ENCODE results near the gene MRPL11.
A peak's percentile ranks its signal among the peaks of the same experiment; 100 is the strongest.
"Not testable (repeated sequence)": the region's sequence is repeated elsewhere in the genome, so short reads cannot be mapped to it uniquely, and the experiment has no call there.

MRPL11 gene

DNA sequence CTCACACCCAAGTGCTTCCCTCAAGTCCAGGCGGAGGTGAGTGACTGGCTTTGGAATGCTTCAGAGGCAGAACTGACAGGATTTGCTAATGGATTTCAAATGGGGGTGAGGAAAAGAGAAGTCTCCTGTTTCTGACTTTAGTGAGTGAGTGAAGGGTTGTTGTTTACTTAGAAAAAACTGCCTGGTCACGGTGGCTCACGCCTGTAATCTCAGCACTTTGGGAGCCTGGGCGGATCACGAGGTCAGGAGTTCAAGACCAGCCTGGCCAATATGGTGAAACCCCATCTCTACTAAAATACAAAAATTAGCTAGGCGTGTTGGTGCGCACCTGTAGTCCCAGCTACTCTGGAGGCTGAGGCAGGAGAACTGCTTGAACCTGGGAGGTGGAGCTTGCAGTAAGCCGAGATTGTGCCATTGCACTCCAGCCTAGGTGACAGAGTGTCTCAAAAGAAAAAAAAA, 6.7 kb downstream of the MRPL11 start:
- not testable (repeated sequence) for DNase-seq

DNA sequence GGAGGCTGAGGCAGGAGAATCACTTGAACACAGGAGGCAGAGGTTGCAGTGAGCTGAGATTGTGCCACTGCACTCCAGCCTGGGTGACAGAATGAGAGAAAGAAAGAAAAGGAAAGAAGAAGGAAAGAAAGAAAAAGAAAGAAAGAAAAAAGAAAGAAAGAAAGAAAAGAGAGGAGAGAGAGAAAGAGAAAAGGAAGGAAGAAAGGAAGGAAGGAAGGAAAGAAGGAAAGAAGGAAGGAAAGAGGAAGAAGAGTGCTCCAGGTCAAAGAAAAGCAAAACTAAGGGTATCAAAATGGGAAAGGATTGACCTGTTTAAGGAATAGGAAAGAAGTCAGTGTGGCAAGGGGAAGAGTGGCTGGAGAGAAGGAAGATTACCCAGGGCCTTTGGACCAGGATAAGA, 7.4 kb downstream of the MRPL11 start:
- not testable (repeated sequence) for DNase-seq

DNA sequence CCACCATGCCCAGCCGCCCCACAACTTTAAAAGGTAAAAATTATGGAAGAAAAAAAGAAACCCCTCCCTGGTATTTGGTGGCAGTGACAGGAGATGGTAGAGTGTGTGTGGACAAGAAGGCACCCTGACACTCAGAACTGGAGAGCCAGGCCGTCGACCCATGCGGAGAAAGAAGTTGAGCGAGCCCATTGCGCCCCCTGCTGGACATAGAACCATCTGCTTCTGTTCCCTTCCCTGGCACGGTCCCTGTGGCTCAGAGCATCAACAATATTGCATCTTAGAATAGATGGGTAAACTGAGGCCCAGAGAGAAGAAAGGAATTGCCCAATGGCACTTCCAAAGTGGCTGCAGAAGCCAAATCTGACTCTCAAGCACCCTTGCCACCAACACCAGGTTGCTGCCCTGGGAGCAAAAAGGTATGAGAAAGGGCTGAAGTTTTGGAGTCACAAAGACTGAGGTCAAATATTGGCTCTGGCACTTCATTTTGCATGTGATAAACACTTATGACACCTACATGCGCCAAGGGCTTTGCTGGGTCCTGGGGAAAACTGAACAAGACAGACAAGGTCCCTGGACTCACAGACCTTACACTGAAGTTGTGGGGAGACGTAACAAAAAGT, 8.6 kb downstream of the MRPL11 start:
- peak in 45 of 56 donors; percentile 6 to 90 (median 45) for DNase-seq

DNA sequence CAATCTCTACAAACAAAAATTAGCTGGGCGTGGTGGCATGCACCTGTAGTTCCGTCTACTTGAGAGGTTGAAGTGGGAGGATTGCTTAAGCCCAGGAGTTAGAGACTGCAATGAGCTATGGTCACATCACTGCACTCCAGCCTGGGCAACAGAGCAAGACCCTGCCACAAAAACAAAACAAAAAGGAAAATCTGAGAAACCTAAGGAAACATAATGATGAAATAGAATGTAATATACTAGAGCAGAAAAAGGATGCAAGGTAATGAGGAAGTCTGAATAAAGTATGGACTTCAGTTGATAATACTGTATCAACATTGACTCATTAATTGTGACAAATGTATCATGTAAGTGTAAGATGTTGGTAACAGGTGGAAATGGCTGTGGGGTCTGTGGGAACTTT, 9.7 kb downstream of the MRPL11 start:
- DNase-seq, result no peak

DNA sequence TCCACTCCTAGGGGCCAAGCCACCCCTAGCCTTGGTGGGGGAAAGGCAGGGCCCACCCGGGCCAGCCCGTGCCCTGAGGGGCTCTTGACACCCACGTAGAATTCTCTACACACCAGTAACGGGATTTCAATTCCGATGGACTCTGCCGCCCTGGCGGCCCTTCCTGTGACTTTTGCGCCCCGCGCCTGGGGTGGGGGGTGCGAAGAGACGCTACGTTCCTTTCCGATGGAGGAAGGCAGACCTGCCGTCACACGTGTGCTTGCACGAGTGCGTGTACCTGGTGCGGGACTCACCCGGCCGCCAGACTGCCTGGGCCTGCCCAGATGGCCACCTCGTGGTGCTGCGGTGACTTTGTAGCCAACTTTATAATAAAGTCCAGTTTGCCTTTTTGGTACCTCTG, 12.3 kb downstream of the MRPL11 start:
- DNase-seq, result no peak

DNA sequence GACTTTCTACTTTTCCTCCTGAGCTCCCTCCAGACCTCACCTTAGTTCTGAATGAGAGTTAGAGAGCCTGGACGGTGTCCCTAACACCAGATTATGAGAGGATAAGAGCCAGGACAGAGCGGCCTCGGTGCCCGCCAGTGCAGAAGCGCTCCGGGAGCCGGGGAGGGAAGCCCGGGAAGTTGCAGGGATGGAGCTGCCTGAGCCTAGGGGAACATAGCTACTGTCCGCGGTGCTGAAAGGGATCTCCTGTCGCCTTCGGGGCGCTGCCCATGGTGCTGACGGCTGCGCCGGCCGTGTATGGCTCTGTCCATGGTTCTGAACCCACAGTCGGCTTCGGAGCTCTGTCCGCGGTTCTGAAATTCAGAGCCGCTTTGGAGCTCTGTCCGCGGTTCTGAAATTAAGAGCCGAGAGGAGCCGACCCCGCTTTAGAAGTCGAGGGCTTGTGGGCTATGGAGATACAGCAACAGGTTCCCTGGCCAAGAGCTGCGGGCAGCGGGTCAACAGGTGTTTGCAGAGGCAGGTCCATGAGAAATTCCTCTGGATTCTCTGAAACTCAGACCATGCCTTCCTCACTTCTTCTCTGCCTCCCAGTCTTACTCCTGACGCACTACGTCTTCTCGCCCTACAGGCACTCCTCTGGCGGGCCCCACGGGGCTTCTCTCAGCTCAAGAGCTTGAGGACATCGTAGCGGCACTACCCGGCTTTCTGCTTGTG, 17.0 kb downstream of the MRPL11 start:
- peak in 55 of 56 donors; percentile 24 to 93 (median 73) for DNase-seq

DNA sequence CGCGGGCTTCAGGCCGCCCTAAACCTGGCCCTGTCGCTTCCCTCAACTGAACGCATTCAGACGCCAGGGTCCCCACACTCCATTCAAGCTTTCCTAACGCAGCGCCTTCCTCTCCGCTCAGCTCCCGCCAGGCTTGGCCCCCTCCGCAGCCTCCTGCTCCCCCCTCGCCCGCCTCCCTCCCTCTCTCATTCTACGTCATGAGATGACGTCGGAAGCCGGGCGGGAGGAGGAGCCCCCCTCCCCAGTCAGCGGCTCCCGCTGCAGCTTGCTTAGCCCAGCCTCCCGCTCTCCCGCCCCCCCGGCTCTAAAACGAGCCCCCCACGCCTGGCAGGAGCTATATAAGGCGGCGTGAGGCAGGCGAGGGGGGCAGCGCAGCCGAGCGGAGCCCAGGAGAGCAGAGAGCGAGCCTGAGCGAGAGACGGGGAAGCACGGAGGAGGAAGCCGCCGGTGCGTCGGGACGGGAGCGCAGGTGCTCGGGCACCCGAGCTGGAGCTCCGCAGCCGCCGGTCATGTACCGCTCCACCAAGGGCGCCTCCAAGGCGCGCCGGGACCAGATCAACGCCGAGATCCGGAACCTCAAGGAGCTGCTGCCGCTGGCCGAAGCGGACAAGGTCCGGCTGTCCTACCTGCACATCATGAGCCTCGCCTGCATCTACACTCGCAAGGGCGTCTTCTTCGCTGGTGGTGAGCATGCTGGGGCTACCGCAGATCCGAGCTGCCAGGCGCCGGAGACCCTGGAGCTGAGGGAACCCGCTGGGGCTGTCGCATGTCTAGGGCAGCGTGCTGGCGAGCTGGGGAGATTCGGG, 17.8 kb downstream of the MRPL11 start, which contains the start of gene NPAS4:
TSS of gene NPAS4 (plus strand) at position 365 of the 806 bp plus-strand sequence. CDS start at position 510, 145 bp downstream.
- peak in 40 of 56 donors; percentile 13 to 85 (median 54) for DNase-seq

DNA sequence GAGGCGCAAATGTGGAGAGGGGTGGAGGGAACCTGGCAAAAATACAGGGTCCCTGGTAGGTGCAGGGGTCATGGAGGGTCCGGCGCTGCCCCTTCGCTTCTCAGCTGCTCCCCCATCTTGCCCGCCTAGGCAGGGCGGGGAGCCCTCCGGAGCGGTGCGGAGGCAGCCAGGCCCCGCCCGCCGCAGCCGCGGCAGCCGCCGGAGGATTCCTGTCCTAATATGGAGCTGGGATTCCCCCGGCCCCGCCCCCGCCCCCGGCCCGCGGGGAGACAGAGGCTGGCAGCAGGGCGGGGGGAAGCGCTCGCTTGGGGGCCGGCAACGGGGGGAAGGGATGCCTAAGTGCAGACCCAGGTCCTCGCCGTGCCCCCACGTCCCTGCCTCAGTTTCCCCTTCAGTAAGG, 18.8 kb downstream of the MRPL11 start:
- DNase-seq, result peak in 29 of 56 donors; percentile 5 to 72 (median 36)

DNA sequence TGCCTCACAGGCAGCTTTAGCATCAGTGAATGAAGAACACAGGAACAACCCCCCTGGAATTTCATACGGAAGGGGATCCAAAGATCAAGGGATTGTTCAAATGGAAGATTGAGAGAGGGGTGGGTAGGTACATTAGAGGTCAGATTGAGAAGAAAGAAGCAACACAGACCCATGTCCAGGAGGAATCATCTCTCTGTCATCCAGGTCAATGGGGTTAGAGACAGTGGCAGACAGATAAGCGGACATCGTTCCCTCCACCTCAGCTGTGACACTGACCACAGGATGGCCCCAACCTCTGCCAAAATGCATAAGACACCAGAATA, 19.7 kb downstream of the MRPL11 start:
- no peak for DNase-seq

DNA sequence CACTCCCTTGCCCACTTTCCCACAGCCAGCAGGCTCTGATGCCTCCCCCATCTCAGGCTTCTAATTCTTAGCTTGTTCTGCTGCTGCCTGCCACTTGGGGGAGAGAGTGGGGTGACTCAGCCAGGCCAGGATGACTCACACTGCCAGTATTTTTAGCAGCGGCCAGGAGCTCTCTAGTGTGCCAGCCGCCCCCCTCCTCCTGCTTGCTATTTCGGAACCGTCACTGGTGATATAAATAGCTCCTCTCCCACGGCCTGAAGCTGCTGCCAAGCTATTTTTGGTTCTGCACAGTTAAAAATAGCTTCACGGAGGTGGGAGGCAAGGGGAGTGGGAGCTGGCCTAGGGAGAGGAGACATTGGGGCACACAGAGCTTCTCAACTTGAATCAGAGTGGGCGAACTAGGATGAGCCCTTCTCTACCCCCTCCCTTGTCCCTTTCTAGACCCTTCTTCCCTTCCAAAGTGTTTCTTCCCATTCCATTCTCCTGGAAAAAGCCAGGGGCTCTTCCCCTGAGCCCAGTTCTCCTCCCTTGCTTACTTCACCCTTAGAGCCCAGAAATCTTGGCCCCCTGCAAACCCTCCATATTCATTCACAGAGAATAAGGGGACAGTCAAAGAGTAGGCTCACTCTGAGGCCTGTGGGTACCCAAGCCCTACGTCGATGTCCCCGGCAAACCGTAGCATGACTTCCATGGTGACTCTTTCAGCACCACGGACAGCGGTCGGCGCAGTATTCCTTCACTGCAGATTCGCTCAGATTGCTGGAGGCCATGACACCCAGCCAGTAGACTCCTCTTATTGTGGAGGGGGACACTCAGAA, 20.3 kb downstream of the MRPL11 start:
- peak in 50 of 56 donors; percentile 5 to 89 (median 54) for DNase-seq

DNA sequence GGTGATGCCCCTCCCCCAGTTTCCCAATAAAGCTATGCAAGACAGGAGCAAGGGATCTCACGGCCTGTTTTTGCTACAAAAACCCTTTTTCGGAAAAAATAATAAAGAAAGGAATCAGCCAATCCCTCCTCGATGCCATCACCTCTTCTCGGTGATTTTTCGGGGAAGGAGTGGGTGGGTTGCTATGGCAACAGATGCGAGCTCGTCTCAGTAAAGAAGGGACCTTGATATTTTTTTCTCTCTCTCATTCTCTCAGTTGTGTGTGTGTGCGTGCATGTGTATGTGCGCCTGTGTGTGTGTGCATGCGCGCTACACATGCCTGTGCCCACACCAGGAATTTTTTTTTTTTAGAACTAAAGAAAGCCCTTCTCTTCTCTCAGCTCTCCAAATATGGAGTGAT, 21.6 kb downstream of the MRPL11 start:
- peak in 38 of 56 donors; percentile 8 to 86 (median 58) for DNase-seq

DNA sequence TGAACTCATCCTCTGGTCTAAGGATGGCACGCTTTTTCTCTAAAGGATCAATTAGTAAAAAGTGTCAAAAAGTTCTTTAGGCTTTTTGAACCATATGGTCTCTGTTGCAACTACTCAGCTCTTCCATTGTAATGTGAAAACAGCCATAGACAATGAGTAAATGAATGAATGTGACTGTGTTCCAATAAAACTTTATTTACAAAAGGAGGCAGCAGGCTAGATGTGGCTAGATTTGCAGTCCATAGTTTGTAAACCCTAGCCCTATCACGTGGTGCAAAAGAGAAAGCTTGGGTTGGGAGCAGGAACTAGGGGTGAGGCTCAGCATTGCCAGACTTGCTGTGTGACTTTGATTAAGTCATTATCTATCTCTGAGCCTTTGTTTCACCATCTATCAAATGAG, 23.2 kb downstream of the MRPL11 start:
- no peak for DNase-seq

DNA sequence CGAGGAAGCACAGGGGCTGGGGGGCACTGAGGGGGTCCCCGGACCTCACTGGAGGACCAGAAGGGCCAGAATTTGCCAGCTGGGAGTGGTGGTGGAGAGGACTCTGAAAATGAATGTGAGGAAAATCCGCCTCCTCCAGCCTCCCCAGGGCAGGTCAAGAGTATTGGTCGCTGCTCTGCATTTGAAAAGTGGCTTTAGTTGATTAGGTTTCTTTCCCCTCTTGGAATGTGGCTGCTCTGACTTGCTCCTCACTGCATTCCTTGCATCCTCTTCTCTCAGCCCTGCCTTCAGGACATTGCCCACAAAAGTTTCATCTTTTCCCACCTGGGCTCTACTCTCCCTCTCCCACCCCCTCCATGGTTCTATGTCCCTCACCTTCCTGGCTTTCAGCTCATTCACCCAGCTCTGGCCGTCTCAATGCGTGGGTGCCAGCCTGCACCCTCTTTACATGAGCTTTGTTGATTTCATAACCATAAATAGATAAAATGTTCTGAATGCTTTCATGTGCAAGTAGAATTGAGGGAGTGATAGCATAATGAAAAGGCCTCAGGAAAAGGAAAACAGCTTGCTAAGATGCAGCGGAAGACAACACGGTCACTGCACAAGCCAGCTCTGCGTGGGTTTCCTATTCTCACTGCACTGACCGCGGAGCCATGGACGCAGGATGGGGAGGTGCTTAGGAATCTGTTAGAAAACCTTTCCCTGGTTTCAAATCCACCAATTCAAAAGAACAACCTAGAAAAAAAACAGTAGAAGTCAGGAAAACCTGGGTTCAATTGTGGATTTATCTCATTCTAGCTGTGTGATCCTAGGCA, 24.3 kb downstream of the MRPL11 start:
- DNase-seq, result no peak

DNA sequence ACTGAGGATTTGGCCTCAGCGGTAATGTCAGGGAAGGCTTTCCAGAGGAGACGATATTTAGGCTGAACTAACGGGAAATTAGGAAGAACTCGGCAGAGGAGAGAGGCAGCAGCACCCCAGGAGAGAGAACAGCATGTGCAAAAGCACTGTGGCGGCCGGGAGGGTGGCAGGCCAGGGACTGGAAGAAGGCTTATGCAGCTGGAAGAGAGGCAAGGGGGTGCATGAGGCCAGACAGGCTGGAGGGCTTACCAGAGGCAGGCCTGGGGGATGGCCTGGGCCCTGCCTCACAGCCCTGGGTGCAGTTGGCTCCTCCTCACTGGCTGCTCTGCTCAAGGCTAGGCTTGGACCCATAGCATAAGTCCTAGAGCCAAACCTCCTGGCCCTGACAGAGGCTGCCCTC, 25.5 kb downstream of the MRPL11 start:
- DNase-seq, result no peak

DNA sequence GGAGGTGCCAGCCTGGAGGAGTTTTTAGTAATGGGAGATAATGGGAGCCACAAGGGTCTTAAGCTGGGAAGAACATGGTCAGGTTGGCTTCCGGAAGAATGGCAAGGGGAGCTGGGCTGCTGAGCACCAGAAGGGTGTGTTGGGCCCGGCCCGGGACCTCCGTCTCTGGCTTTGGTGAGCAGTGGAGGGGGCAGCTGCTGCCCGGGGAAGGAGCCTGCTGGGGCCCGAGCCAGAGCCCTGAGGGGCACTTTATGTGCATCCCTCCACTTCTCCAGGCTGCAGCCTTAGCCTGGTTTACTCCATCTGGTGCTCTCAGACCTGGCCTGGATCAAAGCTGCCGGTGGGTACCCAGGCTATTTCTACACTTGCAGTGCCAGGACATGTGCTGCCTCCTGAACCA, 26.5 kb downstream of the MRPL11 start:
- DNase-seq, result no peak

DNA sequence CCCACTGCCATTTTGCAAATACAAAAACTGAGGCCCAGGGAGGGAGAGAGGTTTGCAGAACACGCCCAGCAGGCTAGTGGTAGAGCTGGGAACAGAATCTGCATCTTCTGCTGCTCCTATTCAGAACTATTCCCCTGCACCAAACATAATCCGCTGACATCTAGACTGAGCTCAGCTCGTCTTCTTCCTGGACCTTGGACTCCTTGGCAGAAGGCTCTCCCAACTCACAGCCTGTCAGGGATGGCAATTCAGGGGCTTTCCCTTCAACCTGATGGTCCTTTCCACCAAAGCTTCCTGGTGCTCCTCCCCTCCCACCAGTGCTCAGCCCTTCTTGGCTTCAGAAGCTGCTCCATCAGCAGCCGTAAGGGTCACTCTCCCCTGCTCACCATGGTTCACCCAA, 27.3 kb downstream of the MRPL11 start:
- DNase-seq, result no peak

DNA sequence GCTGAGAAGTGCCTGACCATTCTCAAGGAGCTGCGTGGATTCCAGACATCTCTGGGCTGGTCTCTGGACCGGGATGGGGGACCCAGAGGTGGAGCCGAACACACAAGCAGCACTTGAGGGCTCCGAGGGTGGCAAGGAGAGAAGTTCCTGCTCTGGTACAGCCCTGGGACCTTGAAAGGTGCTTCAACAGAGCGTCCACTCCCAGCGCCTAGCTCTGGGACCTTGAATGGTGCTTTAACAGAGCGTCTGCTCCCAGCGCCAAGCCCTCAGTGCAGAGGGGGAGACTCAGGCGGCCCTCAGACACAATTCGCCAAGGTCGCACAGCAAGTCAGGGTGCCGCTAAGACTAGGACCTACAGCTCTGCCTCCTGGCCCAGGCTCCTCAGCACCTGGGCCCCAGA, 28.5 kb downstream of the MRPL11 start:
- DNase-seq, result no peak

DNA sequence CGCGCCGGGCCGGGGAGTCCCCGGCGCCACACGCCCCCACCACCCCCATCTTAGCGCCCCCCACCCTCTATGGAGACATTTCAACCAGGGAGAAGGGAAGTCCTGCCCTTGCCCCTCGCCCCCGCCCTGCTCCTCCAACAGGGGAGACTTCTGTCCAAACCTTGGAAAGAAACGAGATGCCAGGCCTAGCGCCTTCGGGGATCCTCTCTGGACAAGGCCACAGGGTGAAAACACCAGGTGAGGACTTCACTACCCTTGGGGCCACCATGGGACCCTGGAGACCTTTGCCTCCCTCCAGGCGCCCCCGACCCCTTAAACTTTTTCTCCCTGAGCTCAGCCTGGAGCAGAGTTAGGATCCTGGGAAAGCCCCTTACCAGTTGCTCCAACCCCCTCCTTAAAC, 29.4 kb downstream of the MRPL11 start:
- peak in 1 of 56 donors; percentile 74 for DNase-seq

DNA sequence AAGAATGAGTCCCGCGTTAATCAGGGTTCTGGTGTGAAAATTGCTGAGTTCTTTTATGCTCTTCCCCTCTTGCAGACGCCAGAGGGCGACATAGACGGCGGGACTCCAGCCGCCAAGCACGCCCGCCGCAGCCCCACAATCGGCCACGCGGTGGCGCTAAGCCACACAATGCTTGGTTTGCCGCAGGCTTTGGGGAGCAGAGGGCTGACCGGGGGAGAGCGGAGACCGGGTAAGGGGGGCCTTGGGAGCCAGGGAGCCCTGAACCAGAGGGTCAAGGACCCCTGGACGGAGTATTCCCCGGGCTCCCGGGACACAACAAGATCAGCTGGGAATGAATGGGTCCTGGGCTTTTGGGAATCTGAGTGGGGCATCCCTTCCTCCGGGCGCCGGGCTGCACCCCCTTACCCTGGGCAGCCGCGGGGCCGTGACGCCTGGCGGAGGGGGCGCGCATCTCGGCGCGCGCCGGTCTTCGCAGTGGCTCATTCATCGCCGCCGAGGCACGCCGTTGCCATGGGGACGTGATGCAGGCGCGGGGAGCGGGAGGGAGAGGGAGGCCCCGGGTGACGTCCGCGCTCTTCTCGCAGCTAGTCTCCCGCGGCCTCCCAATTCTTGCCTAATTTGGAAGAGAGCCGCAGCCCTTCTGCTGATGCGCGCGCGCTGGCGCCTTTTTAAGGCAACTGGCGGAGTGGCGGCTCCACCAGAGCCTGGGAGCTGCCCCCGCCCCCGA, 30.0 kb downstream of the MRPL11 start:
- peak in 55 of 56 donors; percentile 38 to 94 (median 80) for DNase-seq

DNA sequence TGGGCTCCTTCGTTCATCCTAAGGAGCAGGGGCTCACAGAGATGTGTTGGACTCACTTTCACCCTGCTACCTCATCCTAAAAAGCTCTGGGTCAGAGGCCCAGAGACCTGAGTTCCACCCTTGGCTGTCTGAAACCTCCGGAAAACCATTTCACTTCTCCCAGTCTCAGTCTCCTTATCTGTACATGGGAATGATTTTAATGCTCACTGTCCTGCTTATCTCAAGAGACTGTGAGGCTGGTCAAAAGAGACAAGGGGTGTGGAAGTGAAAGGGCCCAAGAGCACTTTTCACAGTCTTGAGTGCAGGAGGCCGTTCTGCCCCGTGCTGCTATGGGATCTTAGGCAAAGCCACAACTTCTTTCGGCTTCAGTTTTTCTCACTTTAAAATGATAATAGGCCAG, 31.0 kb downstream of the MRPL11 start:
- no peak for DNase-seq
